ENCODE measurements around the gene C2CD3. TPM values are rescaled to one million over a fixed set of nuclear protein-coding genes. Genes with fewer than 3 reads are reported as not detected.

C2CD3 gene
- total and polyA plus RNA-seq, 8 donors, result 22.8 to 34.5 (median 27.5) TPM

DNA sequence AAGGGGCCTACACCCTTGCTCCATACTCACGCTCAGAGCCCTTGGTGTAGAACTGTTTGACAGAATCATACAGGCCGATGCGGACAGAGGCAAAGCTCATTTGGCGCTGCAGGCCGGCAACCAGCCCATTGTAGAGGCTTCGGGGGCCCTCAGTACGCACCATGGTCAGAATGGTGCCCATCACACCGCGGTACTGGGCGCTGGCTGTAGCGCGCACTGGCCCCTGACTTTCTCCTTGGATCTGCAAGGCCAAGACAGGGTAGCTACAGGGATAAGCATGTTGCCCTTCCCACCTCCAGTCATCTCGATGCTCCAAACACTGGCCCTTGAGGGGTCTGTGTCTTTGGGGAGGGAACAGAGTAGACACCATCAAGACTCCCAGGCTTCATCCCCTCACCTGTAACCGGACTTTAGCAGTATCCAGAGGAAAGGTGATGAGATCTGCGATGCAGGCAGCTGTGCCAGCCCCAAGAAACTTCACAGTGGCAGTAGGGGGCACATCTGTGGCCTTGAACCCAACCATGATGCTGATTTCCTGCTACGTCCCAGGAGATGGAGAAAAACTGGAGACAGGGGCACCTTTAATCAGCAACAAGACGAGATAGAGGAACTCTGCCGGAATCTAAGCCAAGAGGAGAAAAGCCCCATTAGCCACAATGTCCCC is 192.8 kb downstream of the C2CD3 start:
- ATAC-seq (no peak), DNase-seq (no peak)
- Histone ChIP-seq H3K4me1 (peaks cover 9 to 81% of the 10 kb centered on the region in 2 donors), H3K27ac (no peak overlapping the region), H3K4me3 (no peak overlapping the region), H3K27me3 (no peaks in the 10 kb centered on the region), H3K9me3 (no peaks in the 10 kb centered on the region), H3K36me3 (peaks cover 0 to 65% of the 10 kb centered on the region in 2 donors)
- intact Hi-C loops (cut with DNase I), result loop anchor here in 1 of 2 donors (10.0 kb wide), 1 partner anchor 57 kb away; no protein-coding TSS in a partner anchor
- TF ChIP-seq, protein P1, sequence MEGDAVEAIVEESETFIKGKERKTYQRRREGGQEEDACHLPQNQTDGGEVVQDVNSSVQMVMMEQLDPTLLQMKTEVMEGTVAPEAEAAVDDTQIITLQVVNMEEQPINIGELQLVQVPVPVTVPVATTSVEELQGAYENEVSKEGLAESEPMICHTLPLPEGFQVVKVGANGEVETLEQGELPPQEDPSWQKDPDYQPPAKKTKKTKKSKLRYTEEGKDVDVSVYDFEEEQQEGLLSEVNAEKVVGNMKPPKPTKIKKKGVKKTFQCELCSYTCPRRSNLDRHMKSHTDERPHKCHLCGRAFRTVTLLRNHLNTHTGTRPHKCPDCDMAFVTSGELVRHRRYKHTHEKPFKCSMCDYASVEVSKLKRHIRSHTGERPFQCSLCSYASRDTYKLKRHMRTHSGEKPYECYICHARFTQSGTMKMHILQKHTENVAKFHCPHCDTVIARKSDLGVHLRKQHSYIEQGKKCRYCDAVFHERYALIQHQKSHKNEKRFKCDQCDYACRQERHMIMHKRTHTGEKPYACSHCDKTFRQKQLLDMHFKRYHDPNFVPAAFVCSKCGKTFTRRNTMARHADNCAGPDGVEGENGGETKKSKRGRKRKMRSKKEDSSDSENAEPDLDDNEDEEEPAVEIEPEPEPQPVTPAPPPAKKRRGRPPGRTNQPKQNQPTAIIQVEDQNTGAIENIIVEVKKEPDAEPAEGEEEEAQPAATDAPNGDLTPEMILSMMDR (IDR thresholded peaks at IDR 0.05), result no peak

DNA sequence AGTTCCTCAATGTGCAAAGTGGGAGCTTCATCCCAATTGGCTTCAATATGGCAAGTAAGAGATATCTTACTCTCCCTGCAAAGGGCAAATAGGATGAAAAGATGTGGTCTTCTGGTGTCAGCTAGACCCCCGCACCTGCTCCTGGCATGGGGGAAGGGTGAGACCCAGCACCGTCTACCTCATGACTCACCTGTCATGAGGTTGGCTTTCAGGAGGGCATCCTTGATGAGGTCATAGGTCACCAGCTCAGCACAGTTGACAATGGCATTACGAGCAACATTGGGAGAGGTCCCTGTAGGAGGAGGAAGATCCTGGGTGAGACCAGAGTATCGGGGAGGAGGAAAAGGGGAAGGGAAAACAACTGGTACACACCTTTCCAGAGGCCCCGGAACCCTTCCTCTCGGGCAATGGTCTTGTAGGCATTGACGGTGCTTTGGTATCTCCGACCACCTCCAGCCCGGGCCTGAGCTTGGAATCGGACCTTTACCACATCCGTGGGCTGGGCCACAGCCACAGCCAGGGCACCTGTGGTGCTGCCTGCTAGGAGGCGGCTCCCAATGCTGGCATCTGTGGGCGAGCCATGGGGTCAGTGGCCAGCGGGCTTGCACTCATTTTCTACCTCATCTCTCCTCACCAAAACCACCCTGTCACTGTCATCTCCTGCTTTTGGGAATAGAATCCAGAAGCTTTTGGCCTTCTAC is 194.2 kb downstream of the C2CD3 start:
- Histone ChIP-seq H3K4me1 (peaks cover 9 to 72% of the 10 kb centered on the region in 2 donors), H3K9me3 (no peaks in the 10 kb centered on the region), H3K36me3 (peaks cover 0 to 65% of the 10 kb centered on the region in 2 donors), H3K27me3 (no peaks in the 10 kb centered on the region), H3K4me3 (no peak overlapping the region), H3K27ac (no peak overlapping the region)
- no peak for ATAC-seq
- intact Hi-C loops (cut with DNase I), result loop anchor here in 1 of 2 donors (10.0 kb wide), 1 partner anchor 58 kb away; no protein-coding TSS in a partner anchor
- no peak for DNase-seq
- TF ChIP-seq, protein P1 (IDR thresholded peaks at IDR 0.05), result no peak

DNA sequence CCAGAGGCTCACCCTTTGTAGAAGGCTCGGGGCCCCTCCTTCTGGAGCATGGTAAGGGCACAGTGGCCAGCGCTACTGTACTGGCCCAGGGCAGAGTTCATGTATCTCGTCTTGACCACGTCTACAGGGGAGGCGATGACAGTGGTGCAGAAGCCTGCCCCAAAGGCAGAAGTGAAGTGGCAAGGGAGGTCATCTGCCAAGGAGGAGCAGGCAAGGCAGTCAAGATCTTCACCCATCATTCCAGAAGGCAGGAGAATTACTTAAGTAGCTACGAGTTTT is 195.4 kb downstream of the C2CD3 start:
- H3K36me3 ChIP-seq, result peaks cover 0 to 59% of the 10 kb centered on the region in 2 donors

DNA sequence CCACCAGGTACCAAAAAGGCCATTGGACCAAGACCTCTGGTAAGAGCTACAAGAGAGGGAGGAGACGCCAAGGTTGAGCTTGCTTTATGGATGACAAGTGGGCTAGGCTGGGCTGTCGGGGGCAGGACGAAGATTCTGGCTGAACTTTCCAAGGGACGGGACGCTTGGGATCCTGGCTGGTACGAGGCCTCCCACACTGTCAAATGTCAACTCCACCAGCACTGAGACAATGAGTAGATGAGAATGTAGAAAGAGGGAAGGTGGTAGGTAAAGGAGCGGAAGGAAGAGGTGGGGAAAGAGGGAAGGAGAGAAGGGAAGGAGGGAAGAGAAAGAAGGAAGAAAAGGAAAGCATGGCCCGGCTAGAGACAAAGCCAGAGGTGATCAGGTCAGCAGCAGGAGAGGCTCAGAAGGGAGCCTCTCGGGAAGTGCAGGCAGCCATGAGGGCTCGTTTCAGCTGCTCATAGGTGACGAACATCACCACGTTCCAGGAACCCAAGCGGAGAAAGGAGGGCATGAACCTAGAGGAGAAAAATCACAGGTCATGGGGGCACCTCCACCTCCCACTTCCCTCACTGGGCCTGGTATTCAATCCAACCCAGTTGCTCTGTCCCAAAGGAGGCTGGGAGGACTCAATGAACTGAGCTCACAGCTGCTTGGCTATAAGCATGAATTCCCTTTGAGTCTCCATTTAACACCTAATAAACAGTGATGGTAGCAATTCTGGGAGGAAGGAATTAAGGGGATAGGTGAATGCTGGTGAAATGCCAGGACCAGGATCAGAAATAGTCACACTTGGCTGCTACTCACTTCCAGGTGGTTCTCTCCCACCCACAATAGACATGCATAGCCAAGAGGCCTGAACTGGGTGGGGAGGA is 196.0 kb downstream of the C2CD3 start:
- no peak overlapping the region for H3K27ac ChIP-seq
- no peaks in the 10 kb centered on the region for H3K27me3 ChIP-seq
- no peak for DNase-seq
- H3K9me3 ChIP-seq, result no peaks in the 10 kb centered on the region
- intact Hi-C loops (cut with DNase I), result loop anchor here in 1 of 2 donors (10.0 kb wide), 1 partner anchor 60 kb away; no protein-coding TSS in a partner anchor
- H3K4me1 ChIP-seq, result peaks cover 0 to 54% of the 10 kb centered on the region in 2 donors
- peaks cover 0 to 56% of the 10 kb centered on the region in 2 donors for H3K36me3 ChIP-seq
- no peak overlapping the region for H3K4me3 ChIP-seq
- no peak for ATAC-seq
- TF ChIP-seq, protein P1 (IDR thresholded peaks at IDR 0.05), result no peak

More for the DNA sequence above, 195.4 kb downstream of the C2CD3 start:
- Histone ChIP-seq H3K27ac (no peak overlapping the region), H3K4me3 (no peak overlapping the region), H3K27me3 (no peaks in the 10 kb centered on the region), H3K9me3 (no peaks in the 10 kb centered on the region), H3K4me1 (peaks cover 3 to 60% of the 10 kb centered on the region in 2 donors)
- DNase-seq (no peak), ATAC-seq (no peak)
- intact Hi-C loops (cut with DNase I), result loop anchor here in 1 of 2 donors (10.0 kb wide), 1 partner anchor 59 kb away; no protein-coding TSS in a partner anchor
- TF ChIP-seq, protein P1 (IDR thresholded peaks at IDR 0.05), result no peak

All from left lung (tissue), 10 donors.